Right atrium auricular region (tissue), 2 donors: ENCODE measurements around the gene SMIM14. TPM values are rescaled to one million over a fixed set of nuclear protein-coding genes. Genes with fewer than 3 reads are reported as not detected.
A peak's percentile ranks its signal among the peaks of the same experiment; 100 is the strongest.

Source experiments
- DNase-seq: peaks from one replicate; pipeline ENCODE4 v3.0.0-alpha.2; 2019; ENCODE audit warnings: low spot score
- H3K27ac ChIP-seq, 2 donors: fragments of 200-600 bp; sonication (generic); 1 replicate in 1 of 2; 2 replicates in 1 of 2; pipeline ENCODE4 v1.5.1; 2016 to 2019
- H3K27me3 ChIP-seq, 2 donors: fragments of 200-600 bp; sonication (generic); one replicate each; pipeline versions ENCODE4 v1.5.1 to v1.6.0; 2017 to 2019
- H3K36me3 ChIP-seq: fragments of 200-600 bp; sonication (generic); one replicate; pipeline ENCODE4 v1.5.1; 2016
- H3K4me1 ChIP-seq, 2 donors: fragments of 200-600 bp; sonication (generic); one replicate each; pipeline versions ENCODE4 v1.5.1 to v1.6.0; 2017 to 2019
- H3K4me3 ChIP-seq, 2 donors: fragments of 200-600 bp; sonication (generic); 1 replicate in 1 of 2; 2 replicates in 1 of 2; pipeline ENCODE4 v1.5.1; 2017 to 2019; ENCODE audit warnings: mild to moderate bottlenecking in 1 of 2, moderate library complexity in 1 of 2
- H3K9me3 ChIP-seq, 2 donors: fragments of 200-600 bp; sonication (generic); one replicate each; pipeline ENCODE4 v1.5.1; 2019
- CTCF ChIP-seq, 2 donors: fragments of 200-600 bp; sonication (generic); IDR thresholded peaks; one replicate each; pipeline ENCODE4 v1.5.1; 2019; ENCODE audit warnings: antibody characterized with exemption in 2 of 2
- total RNA-seq, 2 donors: library from RNA; depleted of rRNA; stranded (reverse); fragments of >200 nt; gene quantifications; one replicate each; pipeline ENCODE4 v1.1.0, GENCODE V29; 2016

Gene SMIM14
- total RNA-seq, 2 donors from 2014 or later, result 15.2 to 16.6 TPM

- Histone ChIP-seq H3K9me3 (no peaks in the 10 kb centered on the region), H3K36me3 (no peaks in the 10 kb centered on the region), H3K4me3 (no peak overlapping the region), H3K27ac (no peak overlapping the region), H3K4me1 (no peaks in the 10 kb centered on the region), H3K27me3 (no peaks in the 10 kb centered on the region)
- no peak for TF ChIP-seq CTCF (IDR thresholded peaks at IDR 0.05)
- no peak for DNase-seq
These were observed 11.1 kb upstream of the SMIM14 start for GRCh38 chr4:39649639-39650265.

- no peaks in the 10 kb centered on the region for H3K36me3 ChIP-seq
- TF ChIP-seq CTCF (IDR thresholded peaks at IDR 0.05), result no peak
- DNase-seq, result no peak
- no peaks in the 10 kb centered on the region for H3K4me1 ChIP-seq
- no peaks in the 10 kb centered on the region for H3K9me3 ChIP-seq
- no peak overlapping the region for H3K27ac ChIP-seq
- H3K4me3 ChIP-seq, result no peak overlapping the region
- H3K27me3 ChIP-seq, result no peaks in the 10 kb centered on the region
These were observed 10.3 kb upstream of the SMIM14 start for GRCh38 chr4:39648827-39649558.

- no peak overlapping the region for H3K27ac ChIP-seq
- no peak overlapping the region for H3K4me3 ChIP-seq
- H3K9me3 ChIP-seq, result no peaks in the 10 kb centered on the region
- DNase-seq, result no peak
- no peak for TF ChIP-seq CTCF (IDR thresholded peaks at IDR 0.05)
- no peaks in the 10 kb centered on the region for H3K36me3 ChIP-seq
- no peaks in the 10 kb centered on the region for H3K4me1 ChIP-seq
- H3K27me3 ChIP-seq, result no peaks in the 10 kb centered on the region
These were observed 9.5 kb upstream of the SMIM14 start for GRCh38 chr4:39648213-39648612.

GRCh38 chr4:39642885-39643552 lies 4.4 kb upstream of the SMIM14 start:
- Histone ChIP-seq H3K27me3 (no peaks in the 10 kb centered on the region), H3K4me1 (peaks cover 0 to 10% of the 10 kb centered on the region in 2 donors), H3K27ac (no peak overlapping the region), H3K9me3 (no peaks in the 10 kb centered on the region), H3K36me3 (no peaks in the 10 kb centered on the region), H3K4me3 (no peak overlapping the region)
- TF ChIP-seq CTCF (IDR thresholded peaks at IDR 0.05), result no peak
- DNase-seq, result peak; percentile 34

- H3K9me3 ChIP-seq, result no peaks in the 10 kb centered on the region
- H3K27me3 ChIP-seq, result no peaks in the 10 kb centered on the region
- TF ChIP-seq CTCF (IDR thresholded peaks at IDR 0.05), result no peak
- DNase-seq, result peak; percentile 16
- no peak overlapping the region for H3K27ac ChIP-seq
- no peaks in the 10 kb centered on the region for H3K36me3 ChIP-seq
- H3K4me1 ChIP-seq, result peaks cover 0 to 10% of the 10 kb centered on the region in 2 donors
- H3K4me3 ChIP-seq, result no peak overlapping the region
These were observed 2.8 kb upstream of the SMIM14 start for GRCh38 chr4:39641451-39641850.
